HG03196 (cell line): ENCODE data around the gene TMEM53.

Experiments
- ATAC-seq: cut with Tn5 transposase; IDR thresholded peaks from one replicate; pipeline ENCODE4 v1.9.1; 2021; ENCODE audit not compliant: unreplicated experiment

TMEM53 gene

DNA sequence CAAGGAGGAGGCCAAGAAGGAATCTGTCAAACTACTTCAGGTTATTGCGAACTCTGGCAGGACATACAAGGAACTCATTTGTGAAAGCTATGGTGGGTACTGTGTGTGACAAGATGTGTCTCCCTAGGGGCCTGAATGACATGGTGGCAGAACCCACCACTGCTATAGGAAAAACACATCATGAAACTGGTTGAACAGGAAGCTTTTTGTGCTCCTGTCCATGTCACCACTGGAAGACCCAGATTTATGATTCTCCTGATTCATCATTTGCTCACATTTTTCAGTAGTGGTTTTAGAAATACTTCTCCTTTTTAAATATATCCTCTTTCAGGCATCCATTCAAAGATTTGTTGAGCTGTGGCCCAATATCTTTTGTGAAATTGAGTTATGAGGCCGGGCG lies 23.9 kb upstream of the TMEM53 start:
- ATAC-seq = no peak

DNA sequence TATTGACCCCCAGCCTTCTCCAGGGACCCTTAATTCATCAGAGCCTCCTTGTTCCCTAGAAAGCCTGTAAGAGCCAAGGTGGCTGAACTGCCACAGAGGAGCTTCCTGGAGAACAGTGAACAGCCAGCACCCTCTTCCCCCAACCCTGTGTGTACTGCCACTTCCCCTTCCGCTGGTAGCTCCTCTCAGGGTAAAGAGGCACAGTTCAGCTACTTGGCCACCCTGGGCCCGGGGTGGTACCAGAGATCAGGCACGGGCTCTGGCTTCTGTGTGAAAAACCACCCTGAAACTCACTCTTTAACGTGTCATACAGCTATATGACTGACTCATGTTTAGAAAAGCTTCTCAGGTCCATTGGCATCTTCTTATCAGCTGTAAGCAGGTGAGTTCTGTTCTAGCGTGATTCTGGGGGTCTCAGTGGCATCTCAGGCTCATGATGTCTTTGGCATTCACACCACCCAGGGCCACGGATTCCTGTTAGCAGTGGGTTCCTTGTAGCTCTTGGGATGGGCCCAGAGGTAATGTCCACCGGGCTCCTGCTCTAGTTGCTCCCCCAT lies 22.6 kb upstream of the TMEM53 start:
- peak; percentile 59 for ATAC-seq

DNA sequence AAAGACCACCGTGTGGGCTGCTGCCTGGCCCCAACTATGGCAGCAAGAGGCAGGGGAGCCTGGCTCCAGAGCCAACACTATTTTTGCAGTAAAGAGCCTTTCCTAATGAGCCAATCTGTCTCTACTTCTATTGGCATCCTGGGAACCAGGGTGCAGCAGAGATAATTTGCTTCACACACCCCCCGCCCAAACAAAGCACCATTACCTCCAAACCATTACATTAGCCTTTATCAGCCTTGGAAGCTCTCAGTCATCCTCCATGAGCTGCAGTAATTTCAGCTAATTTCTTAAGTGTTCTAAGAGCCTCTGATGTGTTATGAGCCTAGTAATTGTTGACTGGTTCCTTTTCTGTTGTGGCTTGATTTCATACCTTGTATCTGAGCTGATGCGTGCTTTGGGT lies 21.8 kb upstream of the TMEM53 start:
- no peak for ATAC-seq

DNA sequence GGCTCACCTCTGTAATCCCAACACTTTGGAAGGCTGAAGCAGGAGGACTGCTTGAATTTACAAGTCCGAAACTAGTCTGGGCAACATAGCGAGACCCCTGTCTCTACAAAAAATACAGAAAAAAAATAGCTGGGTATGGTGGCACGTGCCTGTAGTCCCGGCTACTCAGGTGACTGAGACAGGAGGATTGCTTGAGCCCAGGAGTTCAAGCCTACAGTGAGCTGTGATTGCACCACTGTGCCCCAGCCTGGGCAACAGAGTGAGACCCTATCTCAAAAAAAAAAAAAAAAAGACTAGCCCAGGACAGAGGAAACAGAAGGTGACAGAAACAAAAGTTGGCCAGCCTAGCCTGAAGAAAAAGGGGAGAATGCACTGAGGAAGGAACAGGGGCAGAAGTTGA lies 21.4 kb upstream of the TMEM53 start:
- no peak for ATAC-seq

DNA sequence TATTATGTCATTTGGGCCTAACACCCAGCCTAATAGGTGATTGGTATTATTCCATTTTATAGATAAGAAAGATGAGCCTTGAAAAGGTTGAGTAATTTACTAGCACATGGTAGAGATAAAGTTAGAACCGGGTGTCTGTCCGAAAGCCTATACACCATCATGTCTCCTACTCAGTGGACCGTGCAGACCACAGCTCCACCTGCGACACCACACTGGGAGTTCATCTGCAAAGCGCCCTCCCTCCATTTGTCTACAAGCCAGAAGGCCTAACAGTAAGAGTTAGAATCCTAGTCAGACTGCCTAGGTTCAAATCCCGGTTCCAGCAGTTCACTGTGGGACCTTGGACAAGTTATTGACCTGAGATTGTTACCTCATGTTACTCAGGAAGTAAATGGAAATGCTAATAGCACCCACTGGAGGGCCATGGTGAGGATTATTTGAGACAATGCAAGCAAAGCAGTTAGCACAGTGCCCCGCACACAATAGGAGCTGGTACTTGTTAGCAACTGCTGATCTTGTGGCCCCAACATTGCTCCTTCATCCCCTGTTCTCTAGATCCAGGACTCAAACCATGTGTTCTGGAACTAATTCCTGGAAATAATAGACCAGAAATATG lies 20.7 kb upstream of the TMEM53 start:
- ATAC-seq = peak; percentile 38

DNA sequence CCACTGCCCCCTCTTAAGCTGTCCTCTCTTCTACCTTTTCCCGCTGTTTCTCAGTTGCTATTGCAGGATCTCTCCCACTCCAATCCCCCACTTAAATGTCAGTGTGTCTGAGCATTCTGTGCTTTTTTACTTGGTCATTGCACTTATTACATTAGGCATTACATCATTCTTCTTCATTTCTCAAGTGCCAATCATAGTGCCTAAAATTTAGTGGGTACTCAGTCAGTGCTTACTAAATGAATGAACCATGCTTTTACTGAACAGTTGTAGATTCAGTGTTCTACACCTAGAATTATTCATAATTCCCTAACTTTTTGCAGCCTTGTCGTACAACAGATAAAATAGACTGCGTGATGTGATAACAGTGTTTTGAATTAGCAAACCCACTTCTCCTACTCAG lies 19.6 kb upstream of the TMEM53 start:
- ATAC-seq = no peak

DNA sequence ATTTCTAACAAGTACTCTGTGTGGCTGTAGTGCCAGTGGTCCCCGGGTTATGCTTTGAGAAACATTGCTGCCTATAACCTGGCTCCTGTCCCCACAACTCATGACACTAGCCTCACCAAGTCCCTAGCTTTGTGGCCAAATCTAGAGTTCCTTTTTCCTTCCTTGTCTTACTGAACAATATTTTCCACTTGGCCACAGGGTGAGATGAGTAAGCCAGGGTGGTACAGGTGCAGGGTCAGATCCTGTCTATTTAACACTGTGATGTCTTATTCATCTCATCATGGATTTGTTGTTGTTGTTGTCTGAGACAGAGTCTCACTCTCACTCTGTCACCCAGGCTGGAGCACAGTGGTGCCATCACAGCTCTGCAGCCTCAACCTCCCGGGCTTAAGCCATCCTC lies 18.9 kb upstream of the TMEM53 start:
- ATAC-seq = no peak

DNA sequence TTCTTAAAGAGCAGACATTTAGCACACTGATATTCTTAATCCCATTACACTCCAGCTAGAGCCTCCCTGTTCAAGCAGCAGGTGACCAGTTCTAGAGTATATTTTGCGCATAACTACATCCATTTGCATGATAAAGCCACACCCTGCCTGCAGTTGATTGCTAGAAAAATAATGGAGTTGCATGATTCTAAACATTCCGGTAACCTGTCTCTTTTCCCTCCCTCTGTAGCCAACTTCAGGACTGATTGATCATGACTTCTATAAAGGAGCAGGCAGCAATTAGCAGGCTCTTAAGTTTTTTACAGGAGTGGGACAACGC lies 15.1 kb upstream of the TMEM53 start:
- no peak for ATAC-seq

DNA sequence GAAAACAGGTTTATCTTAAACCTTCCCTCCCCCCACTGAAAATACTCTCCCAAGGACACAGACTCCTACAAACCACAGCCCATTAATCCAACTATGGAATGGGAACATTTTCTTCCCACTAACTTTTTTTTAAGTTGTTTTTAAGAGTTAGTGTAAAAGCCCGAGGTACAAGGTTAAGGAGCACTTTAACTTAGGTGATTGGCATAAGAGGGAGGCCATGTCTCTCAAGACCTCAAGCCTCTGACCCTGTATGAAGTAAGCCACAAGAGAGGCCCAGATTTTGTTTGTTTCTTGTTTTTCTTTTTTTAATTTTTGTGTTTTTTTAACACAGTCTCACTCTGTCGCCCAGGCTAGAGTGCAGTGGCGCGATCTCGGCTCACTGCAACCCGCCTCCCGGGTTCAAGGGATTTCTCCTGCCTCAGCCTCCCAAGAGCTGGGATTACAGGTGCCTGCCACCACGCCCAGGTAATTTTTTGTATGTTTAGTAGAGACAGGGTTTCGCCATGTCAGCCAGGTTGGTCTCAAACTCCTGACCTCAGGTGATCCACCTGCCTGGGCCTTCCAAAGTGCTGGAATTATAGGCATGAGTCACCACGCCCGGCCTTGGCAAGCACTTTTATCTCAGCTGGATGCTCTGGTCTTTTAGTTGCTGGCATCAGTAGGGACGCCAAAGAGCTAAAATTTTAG lies 14.6 kb upstream of the TMEM53 start:
- ATAC-seq = no peak

DNA sequence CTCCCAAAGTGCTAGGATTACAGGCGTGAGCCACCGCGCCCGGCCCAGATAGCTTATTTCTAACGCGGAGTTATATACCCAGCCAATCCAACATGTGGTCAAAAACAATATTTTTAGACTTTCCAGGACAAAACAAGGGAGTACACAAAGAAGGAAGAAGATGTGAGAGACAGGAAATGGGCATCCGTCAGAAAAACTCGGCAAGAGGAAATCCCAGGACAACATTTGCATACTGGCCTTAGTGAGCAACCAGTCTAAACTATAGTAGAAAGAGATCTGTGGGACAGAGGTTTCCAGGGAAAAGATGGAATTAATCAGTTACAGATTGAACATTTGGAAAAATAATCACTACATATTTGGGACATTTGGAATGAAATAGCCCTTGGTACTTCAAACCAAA lies 11.6 kb upstream of the TMEM53 start:
- no peak for ATAC-seq

DNA sequence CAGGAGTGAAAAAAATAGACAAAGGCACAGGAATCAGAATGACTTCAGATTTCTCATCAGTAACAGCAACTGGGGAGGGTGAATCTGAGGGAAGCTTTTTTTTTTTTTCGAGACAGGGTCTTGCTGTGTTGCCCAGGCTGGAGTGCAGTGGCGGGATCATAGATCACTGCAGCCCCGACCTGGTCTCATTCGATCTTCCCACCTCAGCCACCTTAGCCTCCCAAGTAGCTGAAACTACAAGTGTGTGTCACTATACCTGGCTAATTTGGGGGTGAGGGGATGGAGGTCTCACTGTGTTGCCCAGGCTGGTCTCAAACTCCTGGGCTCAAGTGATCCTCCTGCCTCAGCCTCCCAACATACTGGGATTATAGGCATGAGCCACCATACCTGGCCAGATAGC lies 10.9 kb upstream of the TMEM53 start:
- no peak for ATAC-seq

DNA sequence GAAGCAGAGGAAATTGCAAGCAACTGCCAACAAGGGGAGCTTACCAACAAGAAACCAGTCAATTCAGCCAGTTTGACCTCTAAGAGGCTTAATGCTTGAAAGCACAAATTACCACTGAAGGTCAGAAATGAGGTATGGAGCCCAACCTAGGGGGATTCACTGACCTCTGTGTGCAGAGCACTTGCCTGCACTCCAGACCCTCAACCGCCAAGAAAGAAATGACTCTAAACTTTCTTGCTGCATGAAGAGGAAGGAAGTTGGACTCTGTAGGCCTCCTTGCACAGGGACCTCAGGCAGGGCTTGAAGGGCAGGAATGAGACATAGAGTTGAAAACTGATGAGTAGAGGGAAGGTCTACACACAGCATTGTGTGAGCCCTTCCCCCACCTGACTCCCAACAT lies 10.2 kb upstream of the TMEM53 start:
- peak; percentile 53 for ATAC-seq

DNA sequence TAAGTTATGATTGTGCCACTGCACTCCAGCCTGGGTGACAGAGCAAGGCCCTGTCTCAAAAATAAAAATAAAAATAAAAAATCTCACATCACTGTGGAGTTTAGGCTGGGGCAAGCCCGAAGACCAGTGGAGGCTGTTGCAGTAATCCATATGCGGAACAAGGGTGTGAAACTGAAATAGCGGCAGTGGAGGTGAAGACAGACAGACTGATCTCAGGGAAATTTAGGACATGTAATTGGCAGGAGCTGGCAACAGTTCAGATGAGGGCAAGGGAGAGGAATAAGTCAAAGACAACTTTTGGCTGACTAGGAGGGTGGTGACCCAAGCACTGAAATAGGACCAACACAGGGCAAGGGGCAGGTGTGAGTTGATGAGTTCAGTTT lies 8.6 kb upstream of the TMEM53 start:
- ATAC-seq = no peak

DNA sequence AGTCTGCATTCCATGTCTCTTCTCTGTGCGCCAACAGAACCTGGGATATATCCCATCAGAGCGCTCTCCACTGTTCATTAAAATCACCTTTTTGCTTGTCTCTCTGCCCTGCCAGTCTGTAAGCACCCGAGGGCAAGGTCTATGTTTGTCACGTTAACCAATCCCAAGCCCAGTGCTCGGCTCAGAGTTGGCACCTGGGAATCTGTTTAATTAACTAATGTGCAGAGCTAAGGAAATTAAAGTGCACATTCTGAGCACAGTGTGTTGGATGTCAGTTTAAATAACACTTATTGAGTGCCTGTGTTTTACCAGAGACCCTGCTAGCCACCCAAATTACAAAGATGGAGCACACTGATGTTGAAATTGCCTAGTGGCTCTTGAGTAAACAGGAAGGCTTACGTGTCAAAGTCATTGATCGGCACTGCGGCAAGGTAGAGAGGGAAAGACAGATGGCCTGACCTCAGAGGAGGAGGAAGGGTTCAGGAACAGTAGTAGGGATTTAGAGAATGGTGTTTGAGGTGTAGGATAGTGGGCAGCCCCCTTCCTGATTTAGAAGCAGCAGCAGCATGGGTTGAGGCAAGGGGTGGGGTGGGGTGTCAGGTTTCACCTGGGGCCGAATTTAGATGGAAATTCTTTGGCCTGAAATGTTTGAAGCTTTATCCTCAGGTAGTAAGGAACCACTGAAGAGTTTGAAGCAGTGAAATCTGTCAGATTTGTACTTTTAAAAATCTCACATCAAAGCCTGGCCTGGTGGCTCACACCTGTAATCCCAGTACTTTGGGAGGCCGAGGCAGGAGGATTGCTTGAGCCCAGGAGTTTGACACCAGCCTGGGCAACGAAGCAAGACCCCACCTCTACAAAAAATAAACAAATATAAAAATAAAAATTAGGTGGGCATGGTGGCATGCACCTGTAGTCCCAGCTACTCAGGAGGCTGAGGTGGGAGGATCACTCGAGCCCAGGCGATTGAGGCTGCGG lies 7.9 kb upstream of the TMEM53 start:
- ATAC-seq = no peak

DNA sequence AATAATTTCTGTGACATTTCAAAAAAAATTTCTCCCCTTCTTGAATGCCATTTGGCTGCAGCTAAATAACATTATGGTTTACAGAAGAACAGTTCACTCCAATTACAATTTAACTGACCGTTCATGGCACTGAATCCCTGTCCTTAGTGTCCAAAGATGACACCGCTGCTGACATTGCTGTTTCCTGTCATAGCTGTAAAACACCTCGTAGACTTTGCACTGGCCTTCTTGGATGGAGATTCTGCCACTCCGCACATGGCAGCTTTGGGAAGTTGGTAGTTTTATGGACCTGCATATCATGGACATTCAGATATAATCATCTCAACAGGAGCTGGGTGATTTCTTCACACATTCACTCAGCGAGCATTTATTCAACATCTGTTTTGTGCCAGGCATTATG lies 5.2 kb upstream of the TMEM53 start:
- ATAC-seq = no peak

DNA sequence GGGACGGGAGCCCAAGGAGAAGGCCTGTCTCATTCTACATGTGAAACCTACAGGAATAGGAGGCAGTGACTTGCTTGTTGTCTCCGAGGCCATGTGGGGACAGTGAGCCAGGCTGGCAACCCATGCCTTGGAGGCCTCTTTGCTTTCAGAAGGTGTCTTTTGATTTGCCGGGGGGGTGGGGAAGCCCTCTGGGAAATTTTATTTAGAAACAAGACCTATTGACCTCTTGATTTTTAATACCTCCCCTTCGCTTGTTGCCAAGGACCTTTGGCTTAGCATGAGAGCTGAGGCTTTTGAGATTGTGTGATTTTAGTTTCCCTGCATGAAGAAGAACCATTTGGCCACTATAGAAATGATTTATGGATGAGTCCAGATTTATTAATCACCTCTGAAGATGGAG lies 4.3 kb upstream of the TMEM53 start:
- no peak for ATAC-seq

DNA sequence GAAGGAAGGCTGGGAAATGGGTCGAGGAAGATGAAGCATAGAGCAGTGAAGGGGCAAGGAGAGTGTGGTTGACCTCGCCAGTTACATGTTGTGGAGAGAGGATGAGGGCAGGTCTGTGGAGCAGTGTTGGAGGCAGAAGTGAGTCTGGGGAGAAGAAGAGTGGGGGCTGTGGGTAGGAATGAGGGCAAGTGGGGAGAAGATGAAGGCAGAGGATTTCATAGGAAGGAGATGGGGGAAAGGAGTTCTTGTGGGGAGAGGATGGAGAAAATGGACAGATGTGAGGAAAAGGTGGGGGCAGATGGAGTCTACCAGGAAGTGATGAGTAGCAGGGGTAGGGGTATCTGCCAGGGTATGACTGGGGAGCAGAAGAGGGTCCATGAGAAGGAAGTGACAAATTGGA lies 3.8 kb upstream of the TMEM53 start:
- no peak for ATAC-seq

DNA sequence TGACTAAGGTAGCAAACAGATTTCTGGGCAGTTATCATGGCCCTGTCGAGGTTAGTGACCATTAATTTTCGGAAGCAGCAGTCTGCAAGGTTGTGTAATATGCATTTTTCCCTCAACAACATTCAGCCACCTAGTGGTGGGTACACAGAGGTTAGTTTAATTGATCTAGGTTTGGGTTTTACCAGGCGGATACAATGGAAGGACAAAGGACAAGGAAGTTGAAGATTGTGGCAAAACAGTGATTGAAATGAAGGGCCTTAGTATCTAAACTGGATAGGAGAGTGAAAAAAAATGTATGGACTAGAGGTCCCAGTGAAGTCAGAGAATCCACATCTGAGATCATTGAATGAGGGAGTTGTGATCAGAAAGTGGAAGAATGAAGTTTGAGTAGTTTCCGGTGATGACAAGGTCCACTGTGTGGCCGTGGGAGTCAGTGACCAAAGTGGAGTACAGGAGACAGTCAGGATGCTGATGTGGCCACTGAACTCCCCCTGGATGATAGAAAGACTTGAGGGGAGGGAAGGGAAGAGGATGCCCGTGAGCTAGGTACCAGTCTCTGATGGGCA lies 3.0 kb upstream of the TMEM53 start:
- no peak for ATAC-seq

DNA sequence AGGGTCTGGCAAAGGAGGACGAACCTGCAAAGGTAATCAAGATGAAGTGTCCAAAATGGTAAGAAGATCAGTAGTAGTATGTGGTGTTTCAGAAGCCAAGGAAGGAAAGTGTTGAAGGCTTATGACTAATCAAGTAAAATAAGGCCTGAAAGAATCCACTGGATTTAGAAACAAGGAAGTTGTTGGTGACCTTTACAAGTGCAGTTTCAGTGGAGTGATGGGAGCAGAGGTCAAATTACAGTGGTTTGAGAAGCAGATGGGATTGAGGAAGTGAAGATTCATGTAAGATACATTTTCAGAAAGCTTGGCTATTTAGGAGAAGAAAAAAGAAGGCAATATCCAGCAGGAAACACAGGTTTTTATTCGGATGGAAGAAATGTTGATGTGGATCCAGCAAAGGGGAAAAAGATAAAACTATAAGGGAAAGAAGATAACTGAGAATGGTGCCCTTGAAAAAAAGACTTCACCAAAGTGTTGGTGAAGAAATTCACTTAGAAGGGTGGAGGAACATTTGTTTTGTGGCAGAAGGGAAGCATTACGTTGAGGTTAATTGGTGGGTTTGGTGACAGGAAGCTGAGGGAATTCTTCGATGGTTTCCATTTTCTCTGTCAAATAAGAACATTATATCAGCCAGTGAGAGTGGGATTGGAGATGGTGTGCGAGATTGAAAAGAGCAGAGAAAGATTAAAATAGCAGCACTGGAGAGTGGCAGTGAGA lies 2.4 kb upstream of the TMEM53 start:
- no peak for ATAC-seq

DNA sequence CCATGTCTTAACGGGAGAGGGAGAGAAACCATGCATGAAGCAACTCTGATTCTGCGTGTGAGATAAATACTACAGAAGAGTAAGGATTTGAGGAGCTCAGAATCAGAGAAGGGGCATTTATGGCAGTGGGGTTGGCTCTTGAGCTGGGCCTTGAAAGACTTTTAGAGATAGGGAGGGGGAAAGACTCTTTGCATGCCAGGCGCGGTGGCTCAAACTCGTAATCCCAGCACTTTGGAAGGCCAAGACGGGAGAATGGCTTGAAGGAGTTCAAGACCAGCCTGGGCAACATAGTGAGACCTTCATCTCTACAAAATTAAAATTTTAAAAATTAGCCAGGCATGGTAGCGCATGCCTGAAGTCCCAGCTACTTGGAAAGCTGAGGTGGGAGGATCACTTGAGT lies 905 bp upstream of the TMEM53 start:
- ATAC-seq = no peak

DNA sequence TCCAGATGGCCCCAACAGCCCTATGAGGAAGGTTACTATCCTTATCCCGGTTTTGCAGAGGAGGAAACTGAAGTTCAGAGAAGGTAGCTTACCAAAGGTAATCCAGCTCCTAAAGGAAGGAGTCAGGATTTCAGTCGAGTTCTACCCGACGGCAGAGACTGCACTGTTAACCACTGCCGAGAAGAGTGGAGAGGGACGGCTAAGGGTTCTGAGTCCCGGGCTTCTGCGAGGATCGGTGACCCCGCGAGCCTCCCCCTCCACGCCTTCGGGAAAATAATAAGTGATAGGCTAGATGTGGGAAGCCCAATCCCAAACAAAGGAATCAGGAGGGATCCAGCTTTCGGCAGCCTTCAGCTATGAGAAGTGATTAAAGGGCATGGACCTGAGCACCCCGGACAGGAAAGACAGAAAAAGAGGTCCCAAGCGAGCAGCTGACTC lies 587 bp downstream of the TMEM53 start:
- peak; percentile 2 for ATAC-seq
